ENCODE results near the gene ICE1.
"Not testable (repeated sequence)": the region's sequence is repeated elsewhere in the genome, so short reads cannot be mapped to it uniquely, and the experiment has no call there.

The ICE1 gene

GRCh38 chr5:5492087-5492933 is 69.8 kb downstream of the ICE1 start:
- DNase-seq, result peak; percentile 64

- not testable (repeated sequence) for DNase-seq
These were observed 70.4 kb downstream of the ICE1 start for GRCh38 chr5:5492934-5493271.

GRCh38 chr5:5494489-5495402 is 72.3 kb downstream of the ICE1 start:
- DNase-seq, result no peak

GRCh38 chr5:5497152-5497788 is 74.8 kb downstream of the ICE1 start:
- DNase-seq, result peak; percentile 62

- no peak for DNase-seq
These were observed 77.0 kb downstream of the ICE1 start for GRCh38 chr5:5499442-5499841.

GRCh38 chr5:5504325-5504724 is 81.8 kb downstream of the ICE1 start:
- DNase-seq, result no peak

GRCh38 chr5:5505815-5506214 is 83.3 kb downstream of the ICE1 start:
- no peak for DNase-seq

- DNase-seq, result no peak
These were observed 85.9 kb downstream of the ICE1 start for GRCh38 chr5:5508391-5508790.

- DNase-seq, result no peak
These were observed 89.5 kb downstream of the ICE1 start for GRCh38 chr5:5511904-5512416.

GRCh38 chr5:5512543-5512942 is 90.1 kb downstream of the ICE1 start:
- DNase-seq, result no peak

- DNase-seq, result not testable (repeated sequence)
These were observed 98.1 kb downstream of the ICE1 start for GRCh38 chr5:5520622-5521021.

GRCh38 chr5:5521029-5521428 is 98.6 kb downstream of the ICE1 start:
- DNase-seq, result no peak

- DNase-seq, result no peak
These were observed 99.0 kb downstream of the ICE1 start for GRCh38 chr5:5521478-5521877.

GRCh38 chr5:5522336-5522735 is 99.9 kb downstream of the ICE1 start:
- no peak for DNase-seq

GRCh38 chr5:5523066-5523505 is 100.6 kb downstream of the ICE1 start:
- DNase-seq, result no peak

GRCh38 chr5:5524327-5524726 is 101.8 kb downstream of the ICE1 start:
- DNase-seq, result no peak

GRCh38 chr5:5531371-5531770 is 108.9 kb downstream of the ICE1 start:
- no peak for DNase-seq

- no peak for DNase-seq
These were observed 110.0 kb downstream of the ICE1 start for GRCh38 chr5:5532306-5533076.

- DNase-seq, result no peak
These were observed 111.5 kb downstream of the ICE1 start for GRCh38 chr5:5533927-5534326.

GRCh38 chr5:5534333-5534732 is 111.9 kb downstream of the ICE1 start:
- DNase-seq, result no peak

- DNase-seq, result no peak
These were observed 114.4 kb downstream of the ICE1 start for GRCh38 chr5:5536871-5537270.

- no peak for DNase-seq
These were observed 114.9 kb downstream of the ICE1 start for GRCh38 chr5:5537426-5537825.
